OCI-LY7 (cell line): ENCODE results near the gene TRNAU1AP.

Experiments
- CTCF ChIP-seq: fragments of 200-600 bp; sonication (generic); conservative IDR thresholded peaks from 2 replicates; pipeline ENCODE4 v1.5.1; 2014; ENCODE audit warnings: mild to moderate bottlenecking, antibody characterized with exemption, low read length, moderate library complexity, mixed read lengths
- EZH2phosphoT487 ChIP-seq: fragments of 200-600 bp; sonication (generic); IDR thresholded peaks from 2 replicates; pipeline ENCODE4 v1.6.1; 2018; ENCODE audit warnings: low read depth, borderline replicate concordance, mild to moderate bottlenecking, mixed run types, antibody characterized with exemption, low read length, moderate library complexity, mixed read lengths

DNA sequence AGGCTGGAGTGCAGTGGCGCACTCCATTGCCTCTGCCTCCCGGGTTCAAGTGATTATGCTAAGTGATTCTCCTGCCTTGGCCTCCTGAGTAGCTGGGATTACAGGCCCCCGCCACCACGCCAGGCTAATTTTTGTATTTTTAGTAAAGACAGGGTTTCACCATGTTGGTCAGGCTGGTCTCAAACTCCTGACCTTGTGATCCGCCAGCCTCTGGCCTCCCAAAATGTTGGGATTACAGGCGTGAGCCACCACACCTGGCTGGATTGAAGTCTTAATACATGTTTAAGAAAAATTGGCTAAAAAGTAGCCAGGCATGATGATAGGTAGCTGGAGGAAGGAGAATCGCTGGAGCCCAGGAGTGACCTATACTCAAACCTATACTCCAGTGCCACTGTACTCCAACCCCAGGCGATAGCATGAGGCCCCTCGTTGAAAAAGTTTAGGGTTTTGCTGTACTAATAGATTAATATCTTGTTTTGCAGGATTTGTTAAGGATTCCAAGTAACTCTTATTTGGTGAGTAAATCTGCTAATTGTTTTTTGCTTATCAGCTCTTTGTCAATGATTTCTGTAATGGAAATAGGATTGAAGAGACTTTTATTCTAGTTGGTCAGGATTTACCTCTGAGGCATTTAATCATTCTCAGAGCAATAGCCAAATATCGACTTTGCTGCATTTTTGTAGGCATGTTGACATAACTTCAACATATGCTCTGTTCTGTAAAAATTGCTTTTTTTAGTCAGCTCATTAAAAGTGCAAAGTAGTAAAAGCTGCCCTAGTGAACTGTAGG lies 45.0 kb upstream of the TRNAU1AP start:
- TF ChIP-seq EZH2phosphoT487 (no peak), CTCF (no peak)
